Neuronal stem cell (in vitro differentiated cells): ENCODE results near the gene GALR2.

ENCODE experiments used
- DNase-seq: peaks from one replicate; pipeline ENCODE4 v3.0.0-alpha.2; 2013; ENCODE audit warnings: low spot score
- H2AFZ ChIP-seq: one replicate; pipeline ENCODE4 v1.6.1; 2013; ENCODE audit warnings: mild to moderate bottlenecking, low read length, inconsistent platforms
- H2AK5ac ChIP-seq: 2 replicates; pipeline ENCODE4 v1.6.1; 2013; ENCODE audit warnings: low read depth, mild to moderate bottlenecking, inconsistent platforms, low read length, moderate library complexity, mixed read lengths
- H2BK120ac ChIP-seq: 2 replicates; pipeline ENCODE4 v1.6.1; 2013; ENCODE audit warnings: low read depth, mild to moderate bottlenecking, inconsistent platforms, low read length, moderate library complexity, mixed read lengths
- H2BK12ac ChIP-seq: one replicate; pipeline ENCODE4 v1.6.1; 2013; ENCODE audit warnings: low read length, inconsistent platforms
- H2BK15ac ChIP-seq: 2 replicates; pipeline ENCODE4 v1.6.1; 2013; ENCODE audit warnings: mild to moderate bottlenecking, low read length, inconsistent platforms, mixed read lengths
- H2BK5ac ChIP-seq: one replicate; pipeline ENCODE4 v1.6.1; 2013; ENCODE audit warnings: inconsistent platforms, mild to moderate bottlenecking, low read length, moderate library complexity
- H3K14ac ChIP-seq: one replicate; pipeline ENCODE4 v1.6.1; 2013; ENCODE audit warnings: low read length, inconsistent platforms
- H3K18ac ChIP-seq: 2 replicates; pipeline ENCODE4 v1.6.1; 2013; ENCODE audit warnings: low read length, inconsistent platforms
- H3K23ac ChIP-seq: 2 replicates; pipeline ENCODE4 v1.6.1; 2013; ENCODE audit warnings: low read depth, mild to moderate bottlenecking, mixed read lengths, low read length, inconsistent platforms; ENCODE audit not compliant: poor library complexity
- H3K27ac ChIP-seq: replicated peaks from 3 replicates; pipeline ENCODE4 v1.5.1; 2013; ENCODE audit warnings: low read length, inconsistent platforms
- H3K27me3 ChIP-seq, 3 experiments: 2 replicates each; pipeline ENCODE4 v1.6.1; 2013; ENCODE audit warnings: low read length in 3 of 3, mild to moderate bottlenecking in 2 of 3, inconsistent platforms in 1 of 3, low read depth in 1 of 3, mixed read lengths in 1 of 3, moderate library complexity in 1 of 3; ENCODE audit not compliant: control insufficient read depth in 3 of 3, insufficient read depth in 3 of 3
- H3K36me3 ChIP-seq, 2 donors: replicated peaks in 1 of 2; 2 replicates each; pipeline ENCODE4 v1.6.1; 2013; ENCODE audit warnings: low read length in 2 of 2; ENCODE audit not compliant: control insufficient read depth in 2 of 2, insufficient read depth in 2 of 2
- H3K4ac ChIP-seq: 2 replicates; pipeline ENCODE4 v1.6.1; 2013; ENCODE audit warnings: inconsistent platforms, mild to moderate bottlenecking, low read length, moderate library complexity
- H3K4me1 ChIP-seq, 2 donors: 1 replicate in 1 of 2; 2 replicates in 1 of 2; pipeline ENCODE4 v1.6.1; 2013; ENCODE audit warnings: low read length in 2 of 2, low read depth in 1 of 2; ENCODE audit not compliant: control insufficient read depth in 2 of 2, insufficient read depth in 1 of 2
- H3K4me2 ChIP-seq: one replicate; pipeline ENCODE4 v1.6.1; 2013; ENCODE audit warnings: mild to moderate bottlenecking, low read length, inconsistent platforms; ENCODE audit not compliant: insufficient read depth, poor library complexity, severe bottlenecking
- H3K4me3 ChIP-seq, 2 donors: 2 replicates each; pipeline ENCODE4 v1.5.1; 2013; ENCODE audit warnings: low read length in 2 of 2, mild to moderate bottlenecking in 2 of 2, inconsistent platforms in 1 of 2, moderate library complexity in 1 of 2
- H3K79me1 ChIP-seq: one replicate; pipeline ENCODE4 v1.6.1; 2013; ENCODE audit warnings: low read depth, mild to moderate bottlenecking, inconsistent platforms, low read length, moderate library complexity
- H3K9ac ChIP-seq: one replicate; pipeline ENCODE4 v1.6.1; 2013; ENCODE audit warnings: mild to moderate bottlenecking, low read depth, low read length, inconsistent platforms; ENCODE audit not compliant: poor library complexity
- H3K9me3 ChIP-seq, 2 donors: replicated peaks in 1 of 2; 2 replicates each; pipeline versions ENCODE3 to v1.6.1; 2013; ENCODE audit warnings: low read length in 2 of 2, mild to moderate bottlenecking in 2 of 2, inconsistent platforms in 1 of 2, low read depth in 1 of 2, mixed read lengths in 1 of 2, moderate library complexity in 1 of 2; ENCODE audit not compliant: control insufficient read depth in 2 of 2, insufficient read depth in 1 of 2
- H4K8ac ChIP-seq: one replicate; pipeline ENCODE4 v1.6.1; 2013; ENCODE audit warnings: low read depth, mild to moderate bottlenecking, inconsistent platforms, low read length, moderate library complexity
- H4K91ac ChIP-seq: one replicate; pipeline ENCODE4 v1.6.1; 2013; ENCODE audit warnings: low read length, low read depth, mild to moderate bottlenecking, inconsistent platforms; ENCODE audit not compliant: poor library complexity
- WGBS, 2 donors: extraction: QIAGEN DNeasy Blood & Tissue Kit; methylation state at CpG; one replicate each; pipeline ENCODE4 v1.1.7; 2013; ENCODE audit warnings: missing lambda C conversion rate in 2 of 2, mixed read lengths in 1 of 2; ENCODE audit not compliant: insufficient read length in 2 of 2, insufficient replicate concordance in 1 of 2; ENCODE audit errors: extremely low coverage in 2 of 2; 5-methylcytosine and 5-hydroxymethylcytosine counted together

Gene GALR2

DNA sequence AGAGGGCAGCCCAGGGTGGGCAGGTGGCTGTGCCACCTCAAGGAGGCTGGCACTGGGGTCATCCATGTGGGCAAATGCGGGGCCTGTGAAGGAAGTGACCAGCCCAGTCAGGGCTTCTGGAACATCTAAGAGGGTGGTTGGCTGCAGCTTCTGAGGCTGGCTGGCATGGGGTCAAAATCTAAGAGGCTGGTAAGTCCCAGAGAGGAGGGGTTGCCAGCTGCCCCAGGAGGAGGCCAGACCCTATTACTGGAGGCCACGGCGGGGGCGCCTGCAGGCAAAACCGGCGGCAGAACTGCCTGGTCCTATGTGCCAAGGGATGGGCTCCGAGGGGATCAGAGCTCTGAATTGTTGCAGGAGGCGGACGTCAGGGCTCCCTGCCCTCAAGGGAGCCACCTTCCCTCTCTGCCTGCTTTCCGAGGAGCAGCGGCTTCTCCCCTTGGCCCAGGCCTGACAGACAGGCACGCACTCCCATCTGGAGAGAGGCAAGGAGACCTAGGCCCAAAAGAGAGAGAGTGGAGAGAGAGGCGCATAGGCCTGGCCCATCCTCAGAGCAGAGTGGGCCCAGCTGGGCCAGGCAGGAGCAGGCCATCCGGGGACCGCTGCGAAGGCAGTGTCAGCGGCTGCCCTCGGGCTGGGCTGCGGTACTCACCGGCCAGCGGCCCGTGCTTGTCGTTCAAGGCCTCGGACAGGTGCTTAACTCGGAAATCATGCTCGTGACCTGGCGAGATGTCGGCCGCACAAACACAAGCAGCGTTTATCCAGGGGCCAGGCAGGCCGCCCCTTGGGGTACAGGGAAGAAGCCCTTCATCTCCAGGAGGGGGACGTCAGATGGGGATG lies 15.3 kb downstream of the GALR2 start:
- H4K91ac ChIP-seq, result no peak overlapping the region
- H2BK120ac ChIP-seq, result no peak overlapping the region
- no peak overlapping the region for H3K14ac ChIP-seq
- no peak overlapping the region for H3K18ac ChIP-seq
- H3K4me2 ChIP-seq, result no peak overlapping the region
- peaks cover 62 to 97% of the 10 kb centered on the region in 2 donors for H3K36me3 ChIP-seq
- H4K8ac ChIP-seq, result no peak overlapping the region
- no peak overlapping the region for H3K4ac ChIP-seq
- H3K23ac ChIP-seq, result no peak overlapping the region
- H3K27ac ChIP-seq, result no peak overlapping the region
- H2AK5ac ChIP-seq, result no peak overlapping the region
- no peak overlapping the region for H2AFZ ChIP-seq
- H2BK5ac ChIP-seq, result no peak overlapping the region
- no peak overlapping the region for H3K9ac ChIP-seq
- H2BK15ac ChIP-seq, result no peak overlapping the region
- no peak for DNase-seq
- H2BK12ac ChIP-seq, result no peak overlapping the region
- H3K79me1 ChIP-seq, result peaks cover 2% of the 10 kb centered on the region
- no peaks in the 10 kb centered on the region for H3K27me3 ChIP-seq
- no peaks in the 10 kb centered on the region for H3K4me1 ChIP-seq
- WGBS, 2 donors, result no CpG with 5 or more reads among the region's 32 CpGs
- peak overlapping the region in 1 of 2 donors; percentile 11 for H3K4me3 ChIP-seq
- H3K9me3 ChIP-seq, result no peaks in the 10 kb centered on the region

DNA sequence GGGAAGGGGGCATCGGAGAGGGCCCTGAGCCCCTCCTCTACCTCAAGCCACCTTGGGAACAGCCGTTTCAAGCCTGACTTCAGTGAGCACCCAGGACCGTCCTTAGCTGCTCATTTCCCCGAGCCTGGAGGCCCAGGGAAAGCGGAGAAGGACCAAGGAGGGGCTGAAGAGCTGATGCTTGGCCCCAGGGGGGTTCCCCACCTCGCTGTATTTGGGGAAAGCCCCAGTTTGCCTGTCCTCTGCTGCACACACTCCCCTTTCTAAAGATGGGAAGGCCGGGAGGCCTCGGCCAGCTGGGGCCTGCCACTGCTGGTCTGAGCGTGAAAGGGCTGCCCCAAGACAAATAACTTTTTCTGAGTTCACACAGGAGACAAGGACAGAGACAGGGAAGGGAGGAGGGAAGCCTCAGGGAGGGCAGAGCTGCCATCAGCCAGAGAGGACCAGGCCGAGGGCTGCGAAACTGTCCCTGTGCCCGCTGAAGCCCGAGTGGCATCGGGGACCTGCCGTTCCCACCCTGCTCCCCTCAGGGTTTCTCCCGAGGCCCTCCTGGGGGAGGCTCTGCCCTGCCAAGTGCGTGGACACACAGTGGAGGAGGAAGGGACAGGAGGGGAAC lies 16.0 kb downstream of the GALR2 start:
- no CpG with 5 or more reads among the region's 17 CpGs for WGBS, 2 donors
- Histone ChIP-seq H3K79me1 (peaks cover 2% of the 10 kb centered on the region), H3K4me2 (no peak overlapping the region), H2BK120ac (no peak overlapping the region), H3K27me3 (no peaks in the 10 kb centered on the region), H4K8ac (no peak overlapping the region), H4K91ac (no peak overlapping the region), H3K18ac (no peak overlapping the region), H2AK5ac (no peak overlapping the region), H3K4me3 (no peak overlapping the region), H2AFZ (no peak overlapping the region), H3K36me3 (peaks cover 59 to 97% of the 10 kb centered on the region in 2 donors), H2BK15ac (no peak overlapping the region), H2BK12ac (no peak overlapping the region), H3K27ac (no peak overlapping the region), H3K4ac (no peak overlapping the region), H3K14ac (no peak overlapping the region), H3K9me3 (no peaks in the 10 kb centered on the region), H2BK5ac (no peak overlapping the region), H3K9ac (no peak overlapping the region), H3K4me1 (no peaks in the 10 kb centered on the region), H3K23ac (no peak overlapping the region)
- no peak for DNase-seq

DNA sequence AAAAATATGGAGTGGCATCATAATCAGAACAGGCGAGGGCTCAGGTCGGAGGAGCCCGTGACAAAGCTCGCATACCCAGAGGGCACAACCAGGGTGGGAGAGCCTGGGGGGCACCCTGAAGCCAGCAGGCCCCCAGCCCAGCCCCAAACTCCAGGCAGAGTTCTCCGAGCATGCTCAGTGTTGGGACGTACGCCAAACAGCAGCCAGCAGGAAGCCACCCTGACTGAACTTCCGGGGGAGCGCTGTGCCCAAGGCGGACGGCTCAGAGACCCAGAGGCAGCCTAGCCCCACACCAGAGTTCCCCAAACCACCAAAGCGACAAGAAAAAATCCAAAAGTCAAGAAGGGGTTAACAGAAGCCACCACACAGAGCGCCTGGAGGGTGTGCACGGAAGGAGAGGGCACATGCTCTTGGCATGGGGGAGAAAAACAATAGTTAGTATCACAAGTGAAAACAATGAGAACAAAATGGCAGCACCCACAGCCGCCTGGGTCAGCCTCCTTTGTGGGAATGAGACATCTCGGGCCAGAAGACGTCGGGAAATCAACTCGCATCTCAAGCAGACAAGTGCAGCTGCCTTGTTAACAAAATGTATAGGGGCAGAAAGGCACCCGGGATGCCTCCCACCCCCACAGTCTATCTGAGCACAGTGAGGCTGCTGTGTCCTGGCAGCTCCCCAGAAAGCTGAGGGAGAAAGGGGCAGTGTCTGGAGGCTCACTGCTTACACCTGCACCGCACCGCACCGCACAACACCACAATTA lies 17.1 kb downstream of the GALR2 start:
- WGBS, 2 donors, result no CpG with 5 or more reads among the region's 23 CpGs
- Histone ChIP-seq H2AFZ (no peak overlapping the region), H3K9ac (no peak overlapping the region), H2BK15ac (no peak overlapping the region), H3K4ac (no peak overlapping the region), H4K91ac (no peak overlapping the region), H3K27me3 (no peaks in the 10 kb centered on the region), H3K14ac (no peak overlapping the region), H4K8ac (no peak overlapping the region), H3K23ac (no peak overlapping the region), H3K27ac (no peak overlapping the region), H2BK12ac (no peak overlapping the region), H3K79me1 (peaks cover 2% of the 10 kb centered on the region), H3K4me3 (no peak overlapping the region), H3K4me1 (no peaks in the 10 kb centered on the region), H2BK5ac (no peak overlapping the region), H2BK120ac (no peak overlapping the region), H3K4me2 (no peak overlapping the region), H2AK5ac (no peak overlapping the region), H3K36me3 (peaks cover 54 to 96% of the 10 kb centered on the region in 2 donors), H3K9me3 (no peaks in the 10 kb centered on the region), H3K18ac (no peak overlapping the region)
- no peak for DNase-seq
